T-cell (primary cell): ENCODE data around the gene SLC22A23. TPM values are rescaled to one million over a fixed set of nuclear protein-coding genes. Genes with fewer than 3 reads are reported as not detected.

ENCODE experiments used
- ATAC-seq, 4 experiments: fragments of 200-7000 bp in 3 of 4; fragments of 150-1000 bp in 1 of 4; cut with Tn5 transposase; replicated peaks in 1 of 4; 1 replicate in 3 of 4; 2 replicates in 1 of 4; pipeline ENCODE4 v1.10.0; 2021; ENCODE audit warnings: moderate library complexity in 3 of 4, mild to moderate bottlenecking in 2 of 4, moderate number of reproducible peaks in 1 of 4
- CTCF ChIA-PET, 2 donors: fragments of 300-600 bp; sonication (Branson Sonifier 250); formaldehyde crosslinking; loops; one replicate each; lab custom pipeline; 2022; ENCODE audit warnings: antibody characterized with exemption in 2 of 2; lab: Charles Lee
- POLR2A ChIA-PET, 2 donors: fragments of 300-600 bp; sonication (Branson Sonifier 250); formaldehyde crosslinking; loops; one replicate each; lab custom pipeline; 2022; ENCODE audit warnings: antibody characterized with exemption in 2 of 2; lab: Charles Lee
- DNase-seq, 35 experiments: peaks; one replicate each; pipeline versions ENCODE4 v3.0.0 to v3.0.0-alpha.2; 2013 to 2023
- H3K27ac ChIP-seq: one replicate; pipeline ENCODE4 v1.5.1; 2013; ENCODE audit warnings: low read length
- H3K27me3 ChIP-seq, 2 experiments: replicated peaks in 1 of 2; 1 replicate in 1 of 2; 2 replicates in 1 of 2; pipeline versions ENCODE4 v1.6.1 to v1.7.0; 2013; ENCODE audit warnings: low read length in 1 of 2, mixed read lengths in 1 of 2; ENCODE audit not compliant: control insufficient read depth in 2 of 2, insufficient read depth in 2 of 2; ENCODE audit errors: extremely low read depth in 1 of 2
- H3K36me3 ChIP-seq, 2 donors: 1 replicate in 1 of 2; 2 replicates in 1 of 2; pipeline versions ENCODE4 v1.6.1 to v1.7.0; 2013; ENCODE audit warnings: low read length in 1 of 2; ENCODE audit not compliant: control insufficient read depth in 2 of 2, insufficient read depth in 1 of 2; ENCODE audit errors: extremely low read depth in 1 of 2
- H3K4me1 ChIP-seq, 2 experiments: 1 replicate in 1 of 2; 2 replicates in 1 of 2; pipeline versions ENCODE4 v1.6.1 to v1.7.0; 2013; ENCODE audit warnings: low read length in 2 of 2, mixed read lengths in 1 of 2; ENCODE audit not compliant: insufficient read depth in 2 of 2, control insufficient read depth in 1 of 2; ENCODE audit errors: extremely low read depth in 1 of 2
- H3K4me3 ChIP-seq, 2 donors: 1 replicate in 1 of 2; 2 replicates in 1 of 2; pipeline versions ENCODE4 v1.5.1 to v1.7.0; 2013; ENCODE audit warnings: mild to moderate bottlenecking in 2 of 2, low read length in 1 of 2, moderate library complexity in 1 of 2; ENCODE audit not compliant: control insufficient read depth in 1 of 2; ENCODE audit errors: extremely low read depth in 1 of 2
- H3K9me3 ChIP-seq: 2 replicates; pipeline ENCODE4 v1.7.0; 2013
- H3K27ac Mint-ChIP-seq, 2 donors: one replicate each; pipeline ENCODE4 v1.8.0; 2020 to 2021; ENCODE audit warnings: mild to moderate bottlenecking in 2 of 2, mixed read lengths in 2 of 2
- H3K27me3 Mint-ChIP-seq, 2 donors: one replicate each; pipeline ENCODE4 v1.8.0; 2021 to 2022; ENCODE audit warnings: mixed read lengths in 2 of 2
- H3K36me3 Mint-ChIP-seq: one replicate; pipeline ENCODE4 v1.8.0; 2021; ENCODE audit warnings: mixed read lengths
- H3K4me1 Mint-ChIP-seq, 3 donors: one replicate each; pipeline ENCODE4 v1.8.0; 2020 to 2022; ENCODE audit warnings: mixed read lengths in 3 of 3, mild to moderate bottlenecking in 1 of 3
- H3K4me3 Mint-ChIP-seq, 3 donors: one replicate each; pipeline ENCODE4 v1.8.0; 2020 to 2022; ENCODE audit warnings: mild to moderate bottlenecking in 3 of 3, mixed read lengths in 3 of 3, moderate library complexity in 3 of 3
- H3K9me3 Mint-ChIP-seq, 3 donors: one replicate each; pipeline ENCODE4 v1.8.0; 2020 to 2022; ENCODE audit warnings: mixed read lengths in 3 of 3
- WGBS: methylation state at CpG from one replicate; pipeline ENCODE4 v1.1.5; 2013; ENCODE audit warnings: missing lambda C conversion rate; ENCODE audit not compliant: insufficient coverage; 5-methylcytosine and 5-hydroxymethylcytosine counted together
- total RNA-seq, 35 experiments: library from RNA in 6 of 35; stranded (reverse) in 6 of 35; fragments of 120-200 nt in 1 of 35; gene quantifications; one replicate each; pipeline versions ENCODE4 v1.2.1 to v1.2.4 and lab custom pipeline; 2013 to 2026

Gene SLC22A23
- total RNA-seq, 5 donors from 2014 or later (not counting 1 experiment from before 2014, with no cell fraction given): 6.2 to 14.8 (median 12.1) TPM

GRCh38 chr6:3294921-3295871 lies 161.7 kb downstream of the SLC22A23 start:
- Mint-ChIP-seq H3K36me3 (peaks cover 4% of the 10 kb centered on the region), H3K4me1 (no peaks in the 10 kb centered on the region), H3K27ac (no peak overlapping the region), H3K27me3 (peaks cover 0 to 3% of the 10 kb centered on the region in 2 donors), H3K4me3 (no peak overlapping the region), H3K9me3 (no peaks in the 10 kb centered on the region)
- peaks cover 0 to 3% of the 10 kb centered on the region in 2 donors for H3K36me3 ChIP-seq
- no peak overlapping the region for H3K4me3 ChIP-seq
- DNase-seq (no peak), ATAC-seq (no peak)
- H3K27me3 ChIP-seq: peaks cover 0 to 31% of the 10 kb centered on the region in 2 experiments
- H3K27ac ChIP-seq: no peak overlapping the region
- ChIA-PET POLR2A (interaction anchor here in 1 of 2 donors (0.6 kb wide), 1 partner anchor 568 kb away, joined by 8 read pairs; no protein-coding TSS in a partner anchor), CTCF (no interaction called here)
- no peaks in the 10 kb centered on the region for H3K9me3 ChIP-seq
- 83% methylated on average over 21 of the region's 29 CpGs for WGBS
- no peaks in the 10 kb centered on the region for H3K4me1 ChIP-seq

- no peaks in the 10 kb centered on the region for H3K9me3 Mint-ChIP-seq
- Histone ChIP-seq H3K27me3 (peaks cover 0 to 31% of the 10 kb centered on the region in 2 experiments), H3K27ac (no peak overlapping the region), H3K36me3 (peaks cover 0 to 3% of the 10 kb centered on the region in 2 donors), H3K9me3 (no peaks in the 10 kb centered on the region), H3K4me3 (no peak overlapping the region), H3K4me1 (no peaks in the 10 kb centered on the region)
- WGBS: 89% methylated on average over 4 of the region's 8 CpGs
- no peak overlapping the region for H3K27ac Mint-ChIP-seq
- H3K36me3 Mint-ChIP-seq: peaks cover 4% of the 10 kb centered on the region
- ChIA-PET CTCF (no interaction called here), POLR2A (no interaction called here)
- no peak overlapping the region for H3K4me3 Mint-ChIP-seq
- ATAC-seq (no peak), DNase-seq (no peak)
- peaks cover 0 to 3% of the 10 kb centered on the region in 2 donors for H3K27me3 Mint-ChIP-seq
- H3K4me1 Mint-ChIP-seq: no peaks in the 10 kb centered on the region
Measured at GRCh38 chr6:3294396-3294795, 162.5 kb downstream of the SLC22A23 start.

- Mint-ChIP-seq H3K4me1 (no peaks in the 10 kb centered on the region), H3K27me3 (peaks cover 0 to 3% of the 10 kb centered on the region in 2 donors), H3K27ac (no peak overlapping the region), H3K9me3 (no peaks in the 10 kb centered on the region), H3K4me3 (no peak overlapping the region), H3K36me3 (peaks cover 4% of the 10 kb centered on the region)
- Histone ChIP-seq H3K9me3 (no peaks in the 10 kb centered on the region), H3K27ac (no peak overlapping the region), H3K27me3 (peaks cover 0 to 31% of the 10 kb centered on the region in 2 experiments), H3K4me3 (no peak overlapping the region), H3K4me1 (no peaks in the 10 kb centered on the region), H3K36me3 (peaks cover 0 to 3% of the 10 kb centered on the region in 2 donors)
- POLR2A ChIA-PET: no interaction called here
- no peak for ATAC-seq
- WGBS: 84% methylated on average over 21 of the region's 26 CpGs
- CTCF ChIA-PET: no interaction called here
- DNase-seq: no peak
Measured at GRCh38 chr6:3293271-3294155, 163.3 kb downstream of the SLC22A23 start.

GRCh38 chr6:3292431-3293197 lies 164.2 kb downstream of the SLC22A23 start:
- H3K27me3 ChIP-seq: peaks cover 0 to 27% of the 10 kb centered on the region in 2 experiments
- H3K36me3 Mint-ChIP-seq: peaks cover 4% of the 10 kb centered on the region
- 88% methylated on average over 19 of the region's 32 CpGs for WGBS
- no peak overlapping the region for H3K27ac Mint-ChIP-seq
- no peaks in the 10 kb centered on the region for H3K9me3 Mint-ChIP-seq
- peaks cover 0 to 3% of the 10 kb centered on the region in 2 donors for H3K36me3 ChIP-seq
- H3K27me3 Mint-ChIP-seq: peaks cover 0 to 3% of the 10 kb centered on the region in 2 donors
- no peak overlapping the region for H3K27ac ChIP-seq
- DNase-seq (no peak), ATAC-seq (no peak)
- ChIA-PET POLR2A (no interaction called here), CTCF (no interaction called here)
- no peak overlapping the region for H3K4me3 Mint-ChIP-seq
- H3K4me1 Mint-ChIP-seq: no peaks in the 10 kb centered on the region
- H3K9me3 ChIP-seq: no peaks in the 10 kb centered on the region
- no peaks in the 10 kb centered on the region for H3K4me1 ChIP-seq
- H3K4me3 ChIP-seq: no peak overlapping the region

- CTCF ChIA-PET: no interaction called here
- no peak for DNase-seq
- H3K27ac ChIP-seq: no peak overlapping the region
Measured at GRCh38 chr6:3291987-3292386, 164.9 kb downstream of the SLC22A23 start.

More at GRCh38 chr6:3291987-3292386, 164.9 kb downstream of the SLC22A23 start:
- no peaks in the 10 kb centered on the region for H3K4me1 ChIP-seq
- WGBS: 91% methylated on average over 6 of the region's 7 CpGs
- peaks cover 0 to 3% of the 10 kb centered on the region in 2 donors for H3K36me3 ChIP-seq
- POLR2A ChIA-PET: no interaction called here
- no peaks in the 10 kb centered on the region for H3K9me3 Mint-ChIP-seq
- no peak overlapping the region for H3K4me3 Mint-ChIP-seq
- H3K9me3 ChIP-seq: no peaks in the 10 kb centered on the region
- peaks cover 0 to 23% of the 10 kb centered on the region in 2 experiments for H3K27me3 ChIP-seq
- no peak overlapping the region for H3K27ac Mint-ChIP-seq
- no peak overlapping the region for H3K4me3 ChIP-seq
- H3K36me3 Mint-ChIP-seq: peaks cover 3% of the 10 kb centered on the region
- peaks cover 0 to 1% of the 10 kb centered on the region in 2 donors for H3K27me3 Mint-ChIP-seq
- no peak for ATAC-seq
- H3K4me1 Mint-ChIP-seq: no peaks in the 10 kb centered on the region
